ENCODE results near the gene HACD4. TPM values are rescaled to one million over a fixed set of nuclear protein-coding genes. Genes with fewer than 3 reads are reported as not detected.

Gene HACD4
- total and polyA plus RNA-seq, 2 experiments from 2014 or later: 1.7 to 2.5 TPM

GRCh38 chr9:21047281-21047691 is 15.8 kb upstream of the HACD4 start (continued):
- TF ChIP-seq, protein P1, sequence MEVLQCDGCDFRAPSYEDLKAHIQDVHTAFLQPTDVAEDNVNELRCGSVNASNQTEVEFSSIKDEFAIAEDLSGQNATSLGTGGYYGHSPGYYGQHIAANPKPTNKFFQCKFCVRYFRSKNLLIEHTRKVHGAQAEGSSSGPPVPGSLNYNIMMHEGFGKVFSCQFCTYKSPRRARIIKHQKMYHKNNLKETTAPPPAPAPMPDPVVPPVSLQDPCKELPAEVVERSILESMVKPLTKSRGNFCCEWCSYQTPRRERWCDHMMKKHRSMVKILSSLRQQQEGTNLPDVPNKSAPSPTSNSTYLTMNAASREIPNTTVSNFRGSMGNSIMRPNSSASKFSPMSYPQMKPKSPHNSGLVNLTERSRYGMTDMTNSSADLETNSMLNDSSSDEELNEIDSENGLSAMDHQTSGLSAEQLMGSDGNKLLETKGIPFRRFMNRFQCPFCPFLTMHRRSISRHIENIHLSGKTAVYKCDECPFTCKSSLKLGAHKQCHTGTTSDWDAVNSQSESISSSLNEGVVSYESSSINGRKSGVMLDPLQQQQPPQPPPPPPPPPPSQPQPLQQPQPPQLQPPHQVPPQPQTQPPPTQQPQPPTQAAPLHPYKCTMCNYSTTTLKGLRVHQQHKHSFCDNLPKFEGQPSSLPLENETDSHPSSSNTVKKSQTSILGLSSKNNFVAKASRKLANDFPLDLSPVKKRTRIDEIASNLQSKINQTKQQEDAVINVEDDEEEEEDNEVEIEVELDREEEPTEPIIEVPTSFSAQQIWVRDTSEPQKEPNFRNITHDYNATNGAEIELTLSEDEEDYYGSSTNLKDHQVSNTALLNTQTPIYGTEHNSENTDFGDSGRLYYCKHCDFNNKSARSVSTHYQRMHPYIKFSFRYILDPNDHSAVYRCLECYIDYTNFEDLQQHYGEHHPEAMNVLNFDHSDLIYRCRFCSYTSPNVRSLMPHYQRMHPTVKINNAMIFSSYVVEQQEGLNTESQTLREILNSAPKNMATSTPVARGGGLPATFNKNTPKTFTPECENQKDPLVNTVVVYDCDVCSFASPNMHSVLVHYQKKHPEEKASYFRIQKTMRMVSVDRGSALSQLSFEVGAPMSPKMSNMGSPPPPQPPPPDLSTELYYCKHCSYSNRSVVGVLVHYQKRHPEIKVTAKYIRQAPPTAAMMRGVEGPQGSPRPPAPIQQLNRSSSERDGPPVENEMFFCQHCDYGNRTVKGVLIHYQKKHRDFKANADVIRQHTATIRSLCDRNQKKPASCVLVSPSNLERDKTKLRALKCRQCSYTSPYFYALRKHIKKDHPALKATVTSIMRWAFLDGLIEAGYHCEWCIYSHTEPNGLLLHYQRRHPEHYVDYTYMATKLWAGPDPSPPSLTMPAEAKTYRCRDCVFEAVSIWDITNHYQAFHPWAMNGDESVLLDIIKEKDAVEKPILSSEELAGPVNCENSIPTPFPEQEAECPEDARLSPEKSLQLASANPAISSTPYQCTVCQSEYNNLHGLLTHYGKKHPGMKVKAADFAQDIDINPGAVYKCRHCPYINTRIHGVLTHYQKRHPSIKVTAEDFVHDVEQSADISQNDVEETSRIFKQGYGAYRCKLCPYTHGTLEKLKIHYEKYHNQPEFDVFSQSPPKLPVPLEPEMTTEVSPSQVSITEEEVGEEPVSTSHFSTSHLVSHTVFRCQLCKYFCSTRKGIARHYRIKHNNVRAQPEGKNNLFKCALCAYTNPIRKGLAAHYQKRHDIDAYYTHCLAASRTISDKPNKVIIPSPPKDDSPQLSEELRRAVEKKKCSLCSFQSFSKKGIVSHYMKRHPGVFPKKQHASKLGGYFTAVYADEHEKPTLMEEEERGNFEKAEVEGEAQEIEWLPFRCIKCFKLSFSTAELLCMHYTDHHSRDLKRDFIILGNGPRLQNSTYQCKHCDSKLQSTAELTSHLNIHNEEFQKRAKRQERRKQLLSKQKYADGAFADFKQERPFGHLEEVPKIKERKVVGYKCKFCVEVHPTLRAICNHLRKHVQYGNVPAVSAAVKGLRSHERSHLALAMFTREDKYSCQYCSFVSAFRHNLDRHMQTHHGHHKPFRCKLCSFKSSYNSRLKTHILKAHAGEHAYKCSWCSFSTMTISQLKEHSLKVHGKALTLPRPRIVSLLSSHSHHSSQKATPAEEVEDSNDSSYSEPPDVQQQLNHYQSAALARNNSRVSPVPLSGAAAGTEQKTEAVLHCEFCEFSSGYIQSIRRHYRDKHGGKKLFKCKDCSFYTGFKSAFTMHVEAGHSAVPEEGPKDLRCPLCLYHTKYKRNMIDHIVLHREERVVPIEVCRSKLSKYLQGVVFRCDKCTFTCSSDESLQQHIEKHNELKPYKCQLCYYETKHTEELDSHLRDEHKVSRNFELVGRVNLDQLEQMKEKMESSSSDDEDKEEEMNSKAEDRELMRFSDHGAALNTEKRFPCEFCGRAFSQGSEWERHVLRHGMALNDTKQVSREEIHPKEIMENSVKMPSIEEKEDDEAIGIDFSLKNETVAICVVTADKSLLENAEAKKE (CRISPR knock-in tag; IDR thresholded peaks at IDR 0.05): no peak
- TF ChIP-seq CREB1 (CRISPR knock-in tag; IDR thresholded peaks at IDR 0.05; ENCODE audit: low read depth) (no peak), ETS1 (IDR thresholded peaks at IDR 0.05) (no peak)

- H3K36me3 ChIP-seq (ENCODE audit: insufficient read depth): no peaks in the 10 kb centered on the region
- H3K4me1 ChIP-seq (ENCODE audit: insufficient read depth): no peaks in the 10 kb centered on the region
- H2AFZ ChIP-seq: no peak overlapping the region
- H3K4me2 ChIP-seq: no peak overlapping the region
- H3K27ac ChIP-seq (ENCODE audit: low read depth): no peak overlapping the region
- peaks cover 4% of the 10 kb centered on the region; the same call in 1 of the 2 replicates for H3K9me2 ChIP-seq (ENCODE audit: insufficient read depth)
- no peaks in the 10 kb centered on the region for H3F3A ChIP-seq (replicated peaks; ENCODE audit: low read depth)
- no peaks in the 10 kb centered on the region for H4K20me1 ChIP-seq (replicated peaks; ENCODE audit: insufficient read depth)
- Mint-ChIP-seq H3K27ac (no peak overlapping the region), H3K36me3 (ENCODE audit: low read depth) (no peaks in the 10 kb centered on the region), H3K27me3 (ENCODE audit: insufficient read depth, low read depth, poor library complexity) (no peaks in the 10 kb centered on the region), H3K4me3 (no peak overlapping the region), H3K9me3 (no peaks in the 10 kb centered on the region), H3K4me1 (peaks cover 5% of the 10 kb centered on the region; the same call in 1 of the 3 replicates)
- H3K27me3 ChIP-seq (ENCODE audit: insufficient read depth): no peaks in the 10 kb centered on the region
- ATAC-seq: no peak
- H3K79me2 ChIP-seq (replicated peaks; ENCODE audit: insufficient read depth): no peaks in the 10 kb centered on the region
- DNase-seq (ENCODE audit: low spot score): no peak
- no peak overlapping the region for H3K4me3 ChIP-seq
- TF ChIP-seq JUNB (IDR thresholded peaks at IDR 0.05; ENCODE audit: unreplicated experiment) (no peak), NANOG (IDR thresholded peaks at IDR 0.05; ENCODE audit: borderline replicate concordance) (no peak), EZH2 (IDR thresholded peaks at IDR 0.05; ENCODE audit: low read depth, unreplicated experiment) (no peak), EZH2phosphoT487 (IDR thresholded peaks at IDR 0.05; ENCODE audit: unreplicated experiment) (no peak), ZNF331 (CRISPR knock-in tag; IDR thresholded peaks at IDR 0.05; ENCODE audit: low read depth) (no peak), POLR2AphosphoS5 (IDR thresholded peaks at IDR 0.05; ENCODE audit: low read depth) (no peak)
- TF ChIP-seq, protein P2, sequence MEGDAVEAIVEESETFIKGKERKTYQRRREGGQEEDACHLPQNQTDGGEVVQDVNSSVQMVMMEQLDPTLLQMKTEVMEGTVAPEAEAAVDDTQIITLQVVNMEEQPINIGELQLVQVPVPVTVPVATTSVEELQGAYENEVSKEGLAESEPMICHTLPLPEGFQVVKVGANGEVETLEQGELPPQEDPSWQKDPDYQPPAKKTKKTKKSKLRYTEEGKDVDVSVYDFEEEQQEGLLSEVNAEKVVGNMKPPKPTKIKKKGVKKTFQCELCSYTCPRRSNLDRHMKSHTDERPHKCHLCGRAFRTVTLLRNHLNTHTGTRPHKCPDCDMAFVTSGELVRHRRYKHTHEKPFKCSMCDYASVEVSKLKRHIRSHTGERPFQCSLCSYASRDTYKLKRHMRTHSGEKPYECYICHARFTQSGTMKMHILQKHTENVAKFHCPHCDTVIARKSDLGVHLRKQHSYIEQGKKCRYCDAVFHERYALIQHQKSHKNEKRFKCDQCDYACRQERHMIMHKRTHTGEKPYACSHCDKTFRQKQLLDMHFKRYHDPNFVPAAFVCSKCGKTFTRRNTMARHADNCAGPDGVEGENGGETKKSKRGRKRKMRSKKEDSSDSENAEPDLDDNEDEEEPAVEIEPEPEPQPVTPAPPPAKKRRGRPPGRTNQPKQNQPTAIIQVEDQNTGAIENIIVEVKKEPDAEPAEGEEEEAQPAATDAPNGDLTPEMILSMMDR (conservative IDR thresholded peaks at IDR 0.05; ENCODE audit: low read depth in 2 of 2): no peak
Observed at GRCh38 chr9:21043841-21044240, 12.4 kb upstream of the HACD4 start.

Measured in GM23338 (cell line).